HCT116 (cell line): ENCODE data around the gene PIGL. TPM values are rescaled to one million over a fixed set of nuclear protein-coding genes. Genes with fewer than 3 reads are reported as not detected.
"Not testable (repeated sequence)": the region's sequence is repeated elsewhere in the genome, so short reads cannot be mapped to it uniquely, and the experiment has no call there.

ENCODE experiments used
- ATAC-seq: fragments of 200-7000 bp; cut with Tn5 transposase; 2 replicates; pipeline ENCODE4 v1.9.1; 2020; ENCODE audit warnings: mild to moderate bottlenecking, moderate library complexity
- BruUV-seq: library from RNA; stranded (reverse); fragments of 400-500 nt; replicated peaks from 2 replicates; lab custom pipeline; 2021; lab: Mats Ljungman, UMichigan
- CTCF ChIA-PET: fragments of 300-600 bp; sonication (Branson Sonifier 250); formaldehyde crosslinking; loops from one replicate; lab custom pipeline; 2021; ENCODE audit warnings: antibody characterized with exemption; lab: Charles Lee
- POLR2A ChIA-PET: fragments of 300-600, 350-600 bp; sonication (Branson Sonifier 250); formaldehyde crosslinking; loops from one replicate; lab custom pipeline; 2021; ENCODE audit warnings: antibody characterized with exemption; lab: Charles Lee
- RAD21 ChIA-PET, 2 experiments: fragments of 300-600 bp; sonication (Branson Sonifier 250); formaldehyde crosslinking; loops; one replicate each; lab custom pipeline; 2023; ENCODE audit warnings: low total read pairs in 2 of 2; ENCODE audit not compliant: uncharacterized antibody in 2 of 2, unreplicated experiment in 2 of 2, low non-redundant PET in 1 of 2; lab: Charles Lee
- DNase-seq: peaks from one replicate; pipeline ENCODE4 v3.0.0-alpha.2; 2010; ENCODE audit warnings: low read depth, low spot score
- H2AFZ ChIP-seq: fragments of 200-600 bp; shearing (Covaris generic), sonication (generic); 2 replicates; pipeline ENCODE4 v1.6.1; 2017; ENCODE audit warnings: low read depth, mixed run types, mixed read lengths, antibody characterized with exemption, low read length; ENCODE audit not compliant: poor library complexity, severe bottlenecking
- H3K27ac ChIP-seq: 2 replicates; pipeline ENCODE4 v1.5.1; 2012; ENCODE audit warnings: low read depth, low read length
- H3K27me3 ChIP-seq: fragments of 200-600 bp; sonication (generic); 2 replicates; pipeline ENCODE4 v1.6.1; 2016; ENCODE audit warnings: mixed run types, low read length, mixed read lengths; ENCODE audit not compliant: insufficient read depth
- H3K36me3 ChIP-seq, 2 experiments: fragments of 200-500 bp in 1 of 2; fragments of 200-600 bp in 1 of 2; sonication (Bioruptor generic) in 1 of 2; sonication (generic) in 1 of 2; 2 replicates each; pipeline versions ENCODE4 v1.5.1 to v1.6.1; 2014 to 2016; ENCODE audit warnings: low read length in 2 of 2, inconsistent platforms in 1 of 2, mixed read lengths in 1 of 2, mixed run types in 1 of 2; ENCODE audit not compliant: insufficient read depth in 2 of 2, control insufficient read depth in 1 of 2
- H3K4me1 ChIP-seq, 2 experiments: fragments of 200-600 bp in 1 of 2; sonication (generic) in 1 of 2; 2 replicates each; pipeline versions ENCODE4 v1.5.1 to v1.6.1; 2012 to 2017; ENCODE audit warnings: low read length in 2 of 2, inconsistent platforms in 1 of 2, mild to moderate bottlenecking in 1 of 2, mixed read lengths in 1 of 2, mixed run types in 1 of 2, moderate library complexity in 1 of 2; ENCODE audit not compliant: insufficient read depth in 2 of 2, control insufficient read depth in 1 of 2
- H3K4me2 ChIP-seq: fragments of 200-600 bp; sonication (generic); 2 replicates; pipeline ENCODE4 v1.6.1; 2017; ENCODE audit warnings: mixed run types, low read length, mixed read lengths
- H3K4me3 ChIP-seq, 2 experiments: fragments of 200-600 bp in 1 of 2; sonication (generic) in 1 of 2; replicated peaks in 1 of 2; 2 replicates each; pipeline ENCODE4 v1.5.1; 2011 to 2016; ENCODE audit warnings: low read length in 2 of 2, control low read depth in 1 of 2, low read depth in 1 of 2, mild to moderate bottlenecking in 1 of 2, mixed read lengths in 1 of 2, mixed run types in 1 of 2
- H3K79me2 ChIP-seq: fragments of 200-600 bp; sonication (generic); 2 replicates; pipeline ENCODE4 v1.6.1; 2017; ENCODE audit warnings: mild to moderate bottlenecking, mixed run types, low read length, moderate library complexity, mixed read lengths; ENCODE audit not compliant: insufficient read depth
- H3K9ac ChIP-seq: fragments of 200-600 bp; sonication (generic); 2 replicates; pipeline ENCODE4 v1.6.1; 2016; ENCODE audit warnings: low read length, mixed read lengths
- H3K9me2 ChIP-seq: fragments of 200-600 bp; sonication (generic), shearing (Covaris generic); 2 replicates; pipeline ENCODE4 v1.6.1; 2017; ENCODE audit warnings: mixed run types, mild to moderate bottlenecking, moderate library complexity; ENCODE audit not compliant: insufficient read depth
- H3K9me3 ChIP-seq, 2 experiments: fragments of 200-500 bp in 1 of 2; fragments of 200-600 bp in 1 of 2; sonication (Bioruptor generic) in 1 of 2; sonication (generic) in 1 of 2; 2 replicates each; pipeline ENCODE4 v1.6.1; 2014 to 2017; ENCODE audit warnings: low read length in 2 of 2, mixed read lengths in 2 of 2, inconsistent platforms in 1 of 2, low read depth in 1 of 2, mild to moderate bottlenecking in 1 of 2, mixed run types in 1 of 2, moderate library complexity in 1 of 2; ENCODE audit not compliant: control insufficient read depth in 1 of 2, insufficient read depth in 1 of 2
- H4K20me1 ChIP-seq: fragments of 200-600 bp; sonication (generic), shearing (Covaris generic); 2 replicates; pipeline ENCODE4 v1.6.1; 2017; ENCODE audit warnings: mixed run types, mild to moderate bottlenecking, moderate library complexity; ENCODE audit not compliant: insufficient read depth
- CBX3 ChIP-seq: IDR thresholded peaks from 2 replicates; pipeline ENCODE4 v1.6.1; 2012; ENCODE audit warnings: low read depth
- CEBPB ChIP-seq: IDR thresholded peaks from 2 replicates; pipeline ENCODE4 v1.6.1; 2012; ENCODE audit warnings: low read depth
- ELF1 ChIP-seq: IDR thresholded peaks from 2 replicates; pipeline ENCODE4 v1.6.1; 2012; ENCODE audit warnings: low read depth, borderline replicate concordance
- POLR2A ChIP-seq: IDR thresholded peaks from 2 replicates; pipeline ENCODE4 v1.7.0; 2011; ENCODE audit warnings: borderline replicate concordance; ENCODE audit not compliant: insufficient read depth, insufficient read length; ENCODE audit errors: extremely low read depth
- POLR2AphosphoS5 ChIP-seq: IDR thresholded peaks from 2 replicates; pipeline ENCODE4 v1.6.1; 2011; ENCODE audit warnings: mild to moderate bottlenecking, low read depth, low read length, moderate library complexity
- SIN3A ChIP-seq: IDR thresholded peaks from 2 replicates; pipeline ENCODE4 v1.6.1; 2012; ENCODE audit warnings: low read depth
- TCF7L2 ChIP-seq: IDR thresholded peaks from 2 replicates; pipeline ENCODE4 v1.7.0; 2011; ENCODE audit warnings: borderline replicate concordance, inconsistent platforms; ENCODE audit not compliant: insufficient read depth, insufficient read length; ENCODE audit errors: extremely low read depth
- ZFX ChIP-seq: fragments of 450-650 bp; IDR thresholded peaks from 2 replicates; pipeline ENCODE4 v1.6.1; 2017
- intact Hi-C: fragments of 100-400 bp; cut with micrococcal nuclease; formaldehyde crosslinking; loops from 2 replicates; pipeline ENCODE4 v1.10.0; 2022
- total RNA-seq: library from RNA; stranded (reverse); gene quantifications from one replicate; pipeline ENCODE4 v1.2.1, GENCODE V29; 2021; ENCODE audit not compliant: unreplicated experiment
- TF ChIP-seq, protein P1 (sequence below): IDR thresholded peaks from 2 replicates; pipeline ENCODE4 v1.6.1; 2012
- TF ChIP-seq, protein P2 (sequence below): IDR thresholded peaks from 2 replicates; pipeline ENCODE4 v1.6.1; 2012
- TF ChIP-seq, protein P3 (sequence below): IDR thresholded peaks from 2 replicates; pipeline ENCODE4 v1.6.1; 2012; ENCODE audit warnings: low read depth

Gene PIGL
- total RNA-seq, 1 experiment from 2014 or later, result 36.8 TPM

DNA sequence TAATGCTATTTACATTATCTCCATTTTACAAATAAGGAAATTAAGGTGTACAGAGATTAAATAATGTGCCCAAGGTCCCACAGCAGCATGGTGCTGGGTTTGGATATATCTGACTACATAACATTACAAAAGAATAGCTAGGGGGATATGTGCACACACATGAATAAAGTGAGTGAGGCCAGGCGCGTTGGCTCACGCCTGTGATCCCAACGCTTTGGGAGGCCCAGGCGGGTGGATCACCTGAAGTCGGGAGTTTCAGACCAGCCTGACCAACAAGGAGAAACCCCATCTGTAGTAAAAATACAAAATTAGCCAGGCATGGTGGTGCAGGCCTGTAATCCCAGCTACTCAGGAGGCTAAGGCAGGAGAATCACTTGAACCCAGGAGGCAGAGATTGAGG is 12.2 kb upstream of the PIGL start:
- H3K4me2 ChIP-seq, H3K36me3 ChIP-seq, CTCF ChIA-PET, BruUV-seq, H3K9me2 ChIP-seq, H3K4me3 ChIP-seq, RAD21 ChIA-PET, H3K27ac ChIP-seq, H3K9ac ChIP-seq, DNase-seq, H2AFZ ChIP-seq, intact Hi-C loops, ATAC-seq, H3K9me3 ChIP-seq, H4K20me1 ChIP-seq, H3K27me3 ChIP-seq: not testable (repeated sequence)
- peaks cover 98% of the 10 kb centered on the region for H3K79me2 ChIP-seq
- POLR2A ChIA-PET, result interaction anchor here (0.8 kb wide), 1 partner anchor 8 kb away, joined by 4 read pairs; no protein-coding TSS in a partner anchor
- peaks cover 23 to 25% of the 10 kb centered on the region in 2 experiments for H3K4me1 ChIP-seq

DNA sequence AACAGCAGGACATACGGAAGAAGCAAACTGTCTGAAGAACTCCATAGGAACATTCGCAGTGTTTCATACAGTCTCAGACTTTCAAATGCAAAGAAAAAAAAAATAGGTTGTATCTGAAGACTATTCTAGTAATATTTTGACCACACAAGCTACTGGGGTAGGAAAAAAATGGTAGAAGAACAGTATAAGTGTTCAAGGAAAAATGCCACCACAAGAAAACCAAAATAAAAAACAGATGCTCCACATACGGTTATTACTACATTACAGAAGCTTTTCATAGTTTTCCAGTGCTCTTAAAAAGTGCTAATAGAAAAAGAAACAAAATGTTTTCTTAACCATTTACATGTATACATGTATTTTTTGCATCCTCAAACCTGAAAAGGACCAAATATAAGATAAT is 5.4 kb upstream of the PIGL start:
- Histone ChIP-seq H4K20me1 (peaks cover 17% of the 10 kb centered on the region; the same call in 1 of the 2 replicates), H3K79me2 (peaks cover 92% of the 10 kb centered on the region), H3K9ac (no peak overlapping the region), H3K4me2 (no peak overlapping the region), H3K9me2 (no peaks in the 10 kb centered on the region), H3K4me3 (no peak overlapping the region), H3K36me3 (no peaks in the 10 kb centered on the region), H3K9me3 (no peaks in the 10 kb centered on the region), H3K4me1 (peaks cover 19 to 45% of the 10 kb centered on the region in 2 experiments), H2AFZ (no peak overlapping the region), H3K27ac (no peak overlapping the region), H3K27me3 (no peaks in the 10 kb centered on the region)
- ChIA-PET POLR2A (no interaction called here), RAD21 (no interaction called here), CTCF (no interaction called here)
- ATAC-seq (no peak), DNase-seq (no peak)
- BruUV-seq, result no TSS peak
- TF ChIP-seq, protein P1, sequence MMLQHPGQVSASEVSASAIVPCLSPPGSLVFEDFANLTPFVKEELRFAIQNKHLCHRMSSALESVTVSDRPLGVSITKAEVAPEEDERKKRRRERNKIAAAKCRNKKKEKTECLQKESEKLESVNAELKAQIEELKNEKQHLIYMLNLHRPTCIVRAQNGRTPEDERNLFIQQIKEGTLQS, result no peak
- TF ChIP-seq, protein P2, sequence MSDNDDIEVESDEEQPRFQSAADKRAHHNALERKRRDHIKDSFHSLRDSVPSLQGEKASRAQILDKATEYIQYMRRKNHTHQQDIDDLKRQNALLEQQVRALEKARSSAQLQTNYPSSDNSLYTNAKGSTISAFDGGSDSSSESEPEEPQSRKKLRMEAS, result no peak
- TF ChIP-seq POLR2A (no peak), ELF1 (no peak), ZFX (no peak), SIN3A (no peak), TCF7L2 (no peak), POLR2AphosphoS5 (no peak), CBX3 (no peak), CEBPB (no peak)
- TF ChIP-seq, protein P3, sequence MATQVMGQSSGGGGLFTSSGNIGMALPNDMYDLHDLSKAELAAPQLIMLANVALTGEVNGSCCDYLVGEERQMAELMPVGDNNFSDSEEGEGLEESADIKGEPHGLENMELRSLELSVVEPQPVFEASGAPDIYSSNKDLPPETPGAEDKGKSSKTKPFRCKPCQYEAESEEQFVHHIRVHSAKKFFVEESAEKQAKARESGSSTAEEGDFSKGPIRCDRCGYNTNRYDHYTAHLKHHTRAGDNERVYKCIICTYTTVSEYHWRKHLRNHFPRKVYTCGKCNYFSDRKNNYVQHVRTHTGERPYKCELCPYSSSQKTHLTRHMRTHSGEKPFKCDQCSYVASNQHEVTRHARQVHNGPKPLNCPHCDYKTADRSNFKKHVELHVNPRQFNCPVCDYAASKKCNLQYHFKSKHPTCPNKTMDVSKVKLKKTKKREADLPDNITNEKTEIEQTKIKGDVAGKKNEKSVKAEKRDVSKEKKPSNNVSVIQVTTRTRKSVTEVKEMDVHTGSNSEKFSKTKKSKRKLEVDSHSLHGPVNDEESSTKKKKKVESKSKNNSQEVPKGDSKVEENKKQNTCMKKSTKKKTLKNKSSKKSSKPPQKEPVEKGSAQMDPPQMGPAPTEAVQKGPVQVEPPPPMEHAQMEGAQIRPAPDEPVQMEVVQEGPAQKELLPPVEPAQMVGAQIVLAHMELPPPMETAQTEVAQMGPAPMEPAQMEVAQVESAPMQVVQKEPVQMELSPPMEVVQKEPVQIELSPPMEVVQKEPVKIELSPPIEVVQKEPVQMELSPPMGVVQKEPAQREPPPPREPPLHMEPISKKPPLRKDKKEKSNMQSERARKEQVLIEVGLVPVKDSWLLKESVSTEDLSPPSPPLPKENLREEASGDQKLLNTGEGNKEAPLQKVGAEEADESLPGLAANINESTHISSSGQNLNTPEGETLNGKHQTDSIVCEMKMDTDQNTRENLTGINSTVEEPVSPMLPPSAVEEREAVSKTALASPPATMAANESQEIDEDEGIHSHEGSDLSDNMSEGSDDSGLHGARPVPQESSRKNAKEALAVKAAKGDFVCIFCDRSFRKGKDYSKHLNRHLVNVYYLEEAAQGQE, result no peak
- intact Hi-C loops, result no loop called here
